GM21825 (cell line): ENCODE measurements around the gene DNAH17.

ENCODE experiments used
- ATAC-seq: cut with Tn5 transposase; IDR thresholded peaks from one replicate; pipeline ENCODE4 v1.9.1; 2021; ENCODE audit warnings: mild to moderate bottlenecking, moderate library complexity; ENCODE audit not compliant: unreplicated experiment

Gene DNAH17

DNA sequence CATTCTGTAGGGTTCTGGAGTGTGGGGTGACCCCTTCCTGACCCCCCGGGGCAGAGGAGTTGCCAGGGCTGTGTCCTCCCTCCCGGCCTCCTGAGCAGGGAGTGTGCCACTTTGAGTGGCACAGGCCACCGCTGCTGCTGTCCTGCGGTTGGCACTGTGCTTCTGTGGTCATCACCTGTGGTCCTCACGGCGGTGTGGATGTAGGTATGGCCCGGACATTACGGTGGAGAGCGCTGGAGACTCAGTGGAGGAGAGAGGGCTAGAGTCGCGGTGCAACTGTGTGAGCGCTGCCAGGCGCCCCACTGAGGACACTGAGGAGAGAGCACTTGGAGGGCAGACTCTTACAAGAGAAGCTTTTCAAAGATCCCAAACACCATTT lies 159.7 kb downstream of the DNAH17 start:
- ATAC-seq: no peak

GRCh38 chr17:78416791-78417530 lies 160.2 kb downstream of the DNAH17 start:
- no peak for ATAC-seq

GRCh38 chr17:78415821-78416711 lies 161.1 kb downstream of the DNAH17 start:
- no peak for ATAC-seq

DNA sequence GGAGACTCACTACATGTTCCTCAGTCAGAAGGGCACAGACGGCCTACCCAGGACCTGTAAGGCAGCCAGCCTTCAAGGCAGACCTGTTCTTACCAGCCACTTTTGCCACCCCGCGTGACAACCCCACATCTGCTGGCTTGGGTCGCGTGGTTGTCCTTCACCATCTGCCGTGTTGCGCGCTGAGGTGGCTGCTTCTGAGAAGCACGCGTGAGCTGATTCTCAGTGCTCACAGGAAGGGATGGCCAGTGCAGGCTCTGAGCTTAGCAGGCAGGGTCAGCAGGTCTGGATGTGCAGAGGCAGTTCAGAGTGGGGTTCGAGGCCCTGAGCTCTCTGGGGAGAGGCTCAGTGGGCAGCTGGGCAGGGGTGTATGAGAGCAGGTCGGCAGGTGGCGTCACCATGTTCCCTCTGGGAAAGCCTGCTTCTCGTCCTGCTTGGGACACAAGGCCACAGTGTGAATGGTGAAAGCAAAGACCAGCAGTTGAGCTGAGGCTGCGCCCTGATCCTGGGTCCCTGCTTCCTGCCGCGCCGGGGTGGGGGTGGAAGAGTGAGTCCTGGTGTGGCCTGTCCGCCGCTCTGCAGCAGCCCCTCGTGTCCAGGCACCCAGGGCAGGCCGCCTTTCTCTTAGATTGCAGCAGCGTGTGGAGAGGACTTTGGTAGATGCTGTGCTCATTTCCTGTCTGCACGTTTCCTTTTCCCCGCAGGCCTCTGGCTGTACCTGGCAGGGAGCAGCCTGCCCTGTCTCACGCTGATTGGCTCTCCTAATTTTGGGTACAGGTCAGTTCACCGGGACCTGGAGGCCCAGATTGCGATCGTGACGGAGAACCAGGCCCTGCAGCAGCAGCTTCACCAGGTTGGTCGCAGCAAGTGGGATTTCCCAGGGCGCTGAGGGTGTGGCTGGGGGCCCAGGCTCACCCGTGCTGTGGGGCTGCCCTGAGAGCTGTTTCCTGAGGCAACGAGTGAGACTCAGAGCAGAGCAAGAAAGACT lies 162.7 kb downstream of the DNAH17 start:
- no peak for ATAC-seq

- ATAC-seq: no peak
Observed at GRCh38 chr17:78412403-78412802, 164.8 kb downstream of the DNAH17 start.

DNA sequence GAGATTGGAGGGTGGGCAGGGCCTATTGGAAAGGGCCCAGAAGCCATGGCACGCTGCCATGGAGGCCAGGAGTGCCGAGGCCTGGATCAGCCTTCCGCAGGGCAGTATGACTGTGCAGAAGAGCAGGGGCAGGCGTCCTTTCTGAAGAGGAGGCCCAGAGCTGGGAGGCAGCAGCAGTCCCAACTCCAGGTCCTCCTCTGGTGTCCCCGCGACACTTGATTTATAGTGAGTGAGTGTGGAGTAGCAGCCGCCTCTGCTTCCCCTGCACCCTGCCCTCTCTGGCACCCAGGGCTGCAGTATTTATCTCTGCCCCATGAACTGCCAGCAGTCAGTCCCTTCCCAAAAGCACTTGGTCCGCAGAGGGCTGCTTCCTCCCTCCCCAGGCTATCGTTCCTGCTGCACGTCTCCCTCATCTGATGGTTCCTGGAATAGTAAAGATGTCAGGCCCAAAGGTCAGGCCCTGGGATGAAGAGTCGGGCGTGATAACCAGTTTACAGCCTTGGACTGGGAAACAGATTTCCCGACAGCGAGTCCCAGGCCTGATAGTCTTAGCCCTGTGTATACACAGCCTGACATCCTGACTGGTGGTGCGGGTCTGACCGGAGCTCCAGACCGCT lies 165.8 kb downstream of the DNAH17 start:
- ATAC-seq: no peak

GRCh38 chr17:78409191-78409928 lies 167.8 kb downstream of the DNAH17 start:
- no peak for ATAC-seq

GRCh38 chr17:78408476-78409050 lies 168.6 kb downstream of the DNAH17 start:
- no peak for ATAC-seq

DNA sequence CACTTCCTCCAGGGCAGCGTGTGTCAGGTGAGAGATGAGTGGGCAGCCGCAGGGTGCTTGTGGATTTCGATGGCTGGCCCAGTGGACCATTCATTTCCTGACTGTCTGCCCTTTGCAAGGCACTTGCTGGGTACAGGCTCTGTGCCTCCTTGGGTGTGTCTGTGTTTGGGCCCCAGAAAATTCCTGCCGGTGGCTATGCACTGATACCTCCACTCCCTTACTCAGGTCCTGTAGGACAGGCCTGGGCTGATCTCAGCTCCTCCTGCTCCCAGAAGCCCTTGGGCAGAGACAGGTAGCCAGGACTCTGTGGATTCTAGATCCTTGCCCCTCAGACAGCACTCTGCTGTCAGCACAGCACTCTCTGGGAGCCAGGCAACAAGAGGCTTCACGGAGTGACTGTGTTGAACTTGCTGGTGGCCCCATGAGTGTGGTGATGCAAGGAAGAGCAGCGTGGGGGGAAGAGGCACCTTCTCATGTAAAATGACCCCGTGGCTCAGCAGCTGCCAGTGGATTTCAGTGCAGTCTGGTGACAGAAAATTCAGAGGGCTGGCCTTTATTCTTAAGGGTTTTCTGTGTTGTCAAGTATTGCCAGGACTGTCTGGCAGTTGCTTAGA lies 169.7 kb downstream of the DNAH17 start:
- ATAC-seq: no peak

DNA sequence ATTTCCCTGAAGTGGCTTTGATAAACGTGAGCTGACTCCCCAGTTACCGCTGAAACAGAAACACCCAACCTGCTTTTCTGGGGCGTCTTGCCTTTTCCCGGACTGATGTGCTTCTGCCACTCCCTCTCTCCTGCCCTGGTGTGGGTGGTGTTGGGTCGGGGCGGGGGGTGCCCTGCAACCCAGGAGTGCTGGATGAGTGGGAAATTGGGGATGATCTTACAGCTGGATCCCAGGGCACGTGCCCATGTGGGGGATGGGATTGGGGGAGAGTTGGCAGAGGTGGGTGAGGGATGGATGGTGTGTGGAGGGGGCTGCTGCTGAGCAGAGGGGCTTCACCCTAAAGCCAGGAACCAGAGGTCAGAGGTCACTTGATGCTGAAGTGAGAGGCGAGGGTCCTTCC lies 170.3 kb downstream of the DNAH17 start:
- no peak for ATAC-seq

- no peak for ATAC-seq
Observed at GRCh38 chr17:78406396-78406795, 170.8 kb downstream of the DNAH17 start.

DNA sequence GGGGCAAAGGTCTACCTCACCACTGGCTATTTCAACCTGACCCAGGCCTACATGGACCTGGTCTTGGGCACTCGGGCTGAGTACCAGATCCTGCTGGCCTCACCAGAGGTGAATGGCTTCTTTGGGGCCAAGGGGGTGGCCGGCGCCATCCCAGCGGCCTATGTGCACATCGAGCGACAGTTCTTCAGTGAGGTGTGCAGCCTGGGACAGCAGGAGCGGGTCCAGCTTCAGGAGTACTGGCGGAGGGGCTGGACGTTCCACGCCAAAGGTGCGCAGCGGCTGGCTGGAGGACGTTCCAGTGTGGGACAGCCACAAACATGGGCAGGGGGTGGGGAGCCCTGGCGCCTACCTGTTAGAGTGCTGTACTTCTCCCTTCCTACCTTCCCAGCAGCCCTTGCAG lies 173.4 kb downstream of the DNAH17 start:
- ATAC-seq: no peak

DNA sequence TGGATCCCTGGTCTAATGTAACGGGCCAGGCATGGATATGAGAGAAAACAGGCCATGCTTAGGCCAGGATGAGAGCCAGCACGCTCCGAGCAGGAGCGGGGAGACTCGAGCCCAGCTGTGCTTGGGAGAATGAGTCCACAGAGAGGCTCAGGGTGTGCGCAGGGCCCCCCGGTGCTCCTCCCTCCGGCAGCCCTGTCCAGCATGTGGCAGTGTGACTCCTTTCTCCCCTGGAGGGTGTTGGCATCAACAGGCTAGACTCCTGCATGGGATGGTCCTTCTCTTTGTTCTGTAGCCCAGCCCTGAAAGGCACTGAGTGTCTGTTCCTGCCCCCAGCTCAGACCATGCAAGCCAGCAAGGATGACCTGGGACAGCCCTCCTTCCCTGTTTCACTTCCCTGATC lies 175.3 kb downstream of the DNAH17 start:
- no peak for ATAC-seq

DNA sequence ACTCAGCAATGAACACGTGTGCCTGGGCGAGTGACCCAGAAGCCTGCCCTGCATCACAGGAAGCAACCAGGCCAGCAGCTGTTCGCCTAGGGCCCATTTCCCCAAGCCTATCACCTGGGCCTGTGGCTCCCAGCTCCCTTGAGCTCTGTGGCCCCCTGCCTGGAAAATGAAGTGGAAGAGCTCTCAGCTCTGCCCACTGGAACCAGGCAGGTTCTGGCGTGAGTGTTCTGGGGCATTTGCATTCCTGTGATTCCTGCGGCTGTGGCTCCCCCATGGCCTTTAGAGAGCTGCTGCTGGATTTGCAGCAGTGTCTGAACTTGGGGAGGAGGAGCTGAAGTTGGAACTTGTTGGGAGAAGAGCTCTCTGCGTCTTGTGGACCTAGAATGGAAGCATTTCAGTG lies 175.9 kb downstream of the DNAH17 start:
- ATAC-seq: no peak

DNA sequence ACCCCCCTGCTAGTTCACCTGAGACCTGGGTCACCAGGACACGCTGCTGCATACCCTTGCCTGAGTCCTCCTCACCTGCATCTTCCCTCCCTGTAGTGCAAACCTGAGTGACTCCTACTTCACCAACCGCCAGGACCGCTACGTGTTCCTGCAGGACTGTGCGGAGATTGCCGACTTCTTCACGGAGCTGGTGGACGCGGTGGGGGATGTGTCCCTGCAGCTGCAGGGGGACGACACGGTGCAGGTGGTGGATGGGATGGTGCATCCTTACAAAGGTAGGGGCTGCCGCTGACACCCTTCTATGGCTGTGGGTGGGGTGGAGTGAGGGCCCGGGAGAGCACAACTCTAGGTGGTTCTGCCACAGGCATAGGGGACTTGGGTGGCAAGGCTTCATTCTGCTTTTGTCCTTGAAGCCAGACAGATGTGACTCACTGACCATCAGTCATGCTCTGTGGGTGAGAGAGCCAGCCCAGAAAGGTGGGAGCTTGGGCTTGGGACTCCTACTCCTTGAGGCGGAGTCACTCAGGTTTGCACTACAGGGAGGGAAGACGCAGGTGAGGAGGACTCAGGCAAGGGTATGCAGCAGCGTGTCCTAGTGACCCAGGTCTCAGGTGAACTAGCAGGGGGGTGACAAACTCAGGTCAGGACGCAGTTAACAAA lies 176.5 kb downstream of the DNAH17 start:
- no peak for ATAC-seq

DNA sequence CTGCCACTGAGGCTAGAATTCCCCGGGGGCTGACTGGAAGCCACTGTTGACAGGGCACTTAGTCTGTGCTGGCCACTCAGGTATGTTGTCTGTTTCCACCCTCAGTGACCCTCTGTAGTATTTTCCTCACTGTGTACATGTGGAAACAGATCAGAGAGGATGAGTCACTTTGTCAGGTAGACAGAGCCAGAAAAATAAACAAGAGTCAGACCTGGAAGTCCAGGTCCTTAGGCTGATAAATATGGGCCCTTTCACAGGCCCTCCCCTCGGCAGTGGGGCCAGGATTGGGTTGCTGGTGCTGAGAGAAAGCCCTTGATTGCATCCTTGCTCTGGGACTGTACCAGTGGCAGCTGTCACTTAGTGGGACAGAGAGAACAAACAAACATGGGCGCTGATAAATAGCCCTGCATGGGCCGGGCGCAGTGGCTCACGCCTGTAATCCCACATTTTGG lies 177.5 kb downstream of the DNAH17 start:
- no peak for ATAC-seq

DNA sequence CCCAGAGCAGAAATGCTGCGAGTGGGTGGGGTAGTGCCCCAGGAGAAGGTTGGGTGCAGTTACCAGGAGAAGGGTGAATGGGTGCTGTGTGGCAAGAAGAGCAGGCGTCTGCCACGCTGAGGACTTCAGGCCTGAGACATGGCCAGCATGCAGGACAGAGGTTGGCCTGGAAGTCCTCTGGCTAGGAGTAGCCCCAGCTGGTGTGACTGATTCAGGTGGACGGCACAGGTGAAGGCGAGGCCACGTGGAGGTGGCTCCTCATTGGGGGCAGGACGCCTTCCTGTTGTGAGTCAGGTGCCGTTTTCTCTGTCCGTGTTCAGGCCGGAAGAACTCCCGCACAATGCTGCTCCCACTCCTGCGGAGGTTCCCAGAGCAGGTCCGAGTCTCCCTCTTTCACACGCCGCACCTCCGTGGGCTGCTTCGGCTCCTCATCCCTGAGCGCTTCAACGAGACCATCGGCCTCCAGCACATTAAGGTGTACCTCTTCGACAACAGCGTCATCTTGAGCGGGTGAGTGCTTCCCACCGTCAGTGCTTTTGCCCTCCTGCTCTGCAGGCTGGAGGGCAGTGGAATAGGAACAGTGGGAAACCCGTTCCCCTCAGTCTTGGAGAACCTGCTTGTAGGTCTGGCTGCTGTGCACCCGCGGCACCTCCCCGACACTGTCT lies 178.0 kb downstream of the DNAH17 start:
- ATAC-seq: no peak

DNA sequence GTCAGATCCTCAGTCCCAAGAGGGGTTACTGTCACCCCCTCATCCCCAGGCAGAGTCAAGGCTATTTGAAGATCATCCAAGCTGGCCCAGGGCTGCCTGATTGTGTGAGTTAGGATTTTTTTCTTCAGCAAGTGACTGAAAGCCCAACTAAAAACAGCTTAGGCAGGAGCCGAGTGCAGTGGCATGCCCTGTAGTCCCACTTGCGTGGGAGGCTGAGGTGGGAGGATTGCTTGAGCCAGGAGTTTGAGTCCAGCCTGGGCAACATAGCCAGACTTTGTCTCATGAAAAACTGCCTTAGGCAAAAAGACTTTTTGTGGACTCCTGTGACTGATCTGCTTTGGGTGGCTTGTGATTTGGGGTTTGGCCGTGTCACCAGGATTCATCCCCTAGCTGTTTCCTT lies 178.8 kb downstream of the DNAH17 start:
- ATAC-seq: no peak
